NCI-H1105 treated with DMSO at 0.1 percent for 48 hours (cell line): ENCODE results near the gene RNF145.
A peak's percentile ranks its signal among the peaks of the same experiment; 100 is the strongest.
"Not testable (repeated sequence)": the region's sequence is repeated elsewhere in the genome, so short reads cannot be mapped to it uniquely, and the experiment has no call there.

Experiments used
- DNase-seq: peaks from one replicate; lab custom pipeline; 2025; lab: John Stamatoyannopoulos, UW

RNF145 gene

DNA sequence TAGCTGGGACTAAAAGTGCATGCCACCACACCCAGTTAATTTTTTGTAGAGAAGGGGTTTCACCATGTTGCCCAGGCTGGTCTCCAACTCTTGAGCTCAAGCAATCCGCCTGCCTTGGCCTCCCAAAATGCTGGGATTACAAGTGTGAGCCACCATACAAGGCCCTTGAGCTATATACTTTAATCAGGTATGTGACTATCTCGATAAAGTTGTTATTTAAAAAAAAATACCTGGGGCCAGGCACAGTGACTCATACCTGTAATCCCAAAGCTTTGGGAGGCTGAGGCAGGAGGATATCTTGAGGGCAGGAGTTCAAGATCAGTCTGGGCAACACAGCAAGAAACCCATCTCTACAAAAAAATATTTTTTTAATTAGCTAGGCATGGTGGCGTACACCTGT lies 19.2 kb downstream of the RNF145 start:
- no peak for DNase-seq

- DNase-seq, result peak; percentile 25
These were observed 20.0 kb downstream of the RNF145 start for GRCh38 chr5:159189310-159189709.

- no peak for DNase-seq
These were observed 21.6 kb downstream of the RNF145 start for GRCh38 chr5:159187719-159188118.

DNA sequence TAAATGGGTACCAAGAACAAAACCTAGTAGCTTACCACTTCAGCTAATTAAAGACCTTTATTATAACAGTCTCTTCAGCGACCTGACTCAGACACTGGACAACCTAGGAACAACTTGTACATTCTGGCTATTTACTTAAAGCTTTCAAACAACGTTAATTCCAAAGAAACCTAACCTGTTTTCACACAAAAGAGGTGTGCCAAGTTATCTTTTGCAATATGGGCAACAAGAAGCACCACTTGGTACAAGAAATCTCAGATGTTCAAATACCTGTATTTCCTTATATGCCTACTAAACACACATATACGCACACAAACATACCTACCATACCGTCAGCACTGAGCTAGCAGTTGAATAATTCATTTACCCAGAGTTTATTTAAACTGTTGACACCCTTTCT lies 23.0 kb downstream of the RNF145 start:
- DNase-seq, result no peak

DNA sequence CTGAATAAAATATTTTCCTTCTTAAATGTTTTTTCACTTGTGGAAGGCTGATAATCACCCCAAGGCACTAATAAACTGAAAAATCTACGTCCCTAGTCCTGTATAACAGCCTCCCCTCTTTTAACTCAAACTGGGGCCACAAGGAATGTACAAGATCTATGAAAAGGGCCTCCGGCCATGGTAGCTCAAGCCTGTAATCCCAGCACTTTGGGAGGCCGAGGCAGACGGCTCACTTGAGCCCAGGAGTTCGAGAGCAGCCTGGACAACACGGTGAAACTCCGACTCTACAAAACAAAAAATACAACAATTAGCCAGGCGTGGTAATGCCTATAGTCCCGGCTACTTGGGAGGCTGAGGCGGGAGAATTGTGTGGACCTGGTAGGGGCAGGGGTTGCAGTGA lies 23.6 kb downstream of the RNF145 start:
- no peak for DNase-seq

GRCh38 chr5:159184858-159185381 lies 24.4 kb downstream of the RNF145 start:
- no peak for DNase-seq

DNA sequence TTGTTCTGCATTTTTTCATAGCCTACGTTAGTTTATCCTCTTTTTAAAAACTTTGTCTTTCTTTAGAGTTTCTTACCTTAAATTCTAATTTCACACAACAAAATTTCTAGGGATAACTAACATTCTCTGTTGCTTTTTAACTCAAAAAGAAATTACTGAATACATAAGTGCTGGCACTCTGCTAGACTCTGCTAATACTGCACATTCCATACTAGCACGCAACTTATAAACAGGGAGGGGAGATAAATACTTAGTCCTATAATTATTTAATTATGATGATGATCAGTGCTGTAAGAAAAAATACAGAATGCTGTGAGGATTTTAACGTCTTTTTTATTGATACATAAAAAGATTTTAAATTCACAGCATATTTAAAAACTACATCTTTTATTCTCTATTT lies 25.1 kb downstream of the RNF145 start:
- DNase-seq, result no peak

- no peak for DNase-seq
These were observed 26.1 kb downstream of the RNF145 start for GRCh38 chr5:159183247-159183646.

GRCh38 chr5:159182691-159183090 lies 26.7 kb downstream of the RNF145 start:
- DNase-seq, result no peak

- DNase-seq, result no peak
These were observed 27.7 kb downstream of the RNF145 start for GRCh38 chr5:159181651-159182050.

DNA sequence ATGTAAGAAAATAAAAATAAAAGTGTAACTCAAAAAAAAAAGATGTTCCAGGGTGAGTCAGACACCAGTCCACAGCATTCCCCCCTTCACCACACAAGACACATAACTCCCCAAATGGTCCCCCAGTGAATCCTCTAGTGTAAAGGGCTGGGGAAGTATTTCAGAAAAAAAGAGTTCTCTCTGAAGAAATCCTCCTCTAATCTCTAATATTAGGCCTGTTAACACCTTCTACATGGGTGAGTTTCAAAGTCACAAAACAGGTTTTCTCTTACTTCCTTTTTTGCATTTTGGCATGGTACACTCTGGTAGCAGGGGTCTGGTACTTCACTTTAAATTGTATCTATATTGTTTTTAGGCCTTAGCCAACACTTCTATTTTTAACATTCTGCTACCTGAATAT lies 28.2 kb downstream of the RNF145 start:
- DNase-seq, result no peak

GRCh38 chr5:159179529-159180305 lies 29.6 kb downstream of the RNF145 start:
- DNase-seq, result no peak

GRCh38 chr5:159178978-159179377 lies 30.4 kb downstream of the RNF145 start:
- DNase-seq, result no peak

GRCh38 chr5:159175547-159175946 lies 33.8 kb downstream of the RNF145 start:
- no peak for DNase-seq

DNA sequence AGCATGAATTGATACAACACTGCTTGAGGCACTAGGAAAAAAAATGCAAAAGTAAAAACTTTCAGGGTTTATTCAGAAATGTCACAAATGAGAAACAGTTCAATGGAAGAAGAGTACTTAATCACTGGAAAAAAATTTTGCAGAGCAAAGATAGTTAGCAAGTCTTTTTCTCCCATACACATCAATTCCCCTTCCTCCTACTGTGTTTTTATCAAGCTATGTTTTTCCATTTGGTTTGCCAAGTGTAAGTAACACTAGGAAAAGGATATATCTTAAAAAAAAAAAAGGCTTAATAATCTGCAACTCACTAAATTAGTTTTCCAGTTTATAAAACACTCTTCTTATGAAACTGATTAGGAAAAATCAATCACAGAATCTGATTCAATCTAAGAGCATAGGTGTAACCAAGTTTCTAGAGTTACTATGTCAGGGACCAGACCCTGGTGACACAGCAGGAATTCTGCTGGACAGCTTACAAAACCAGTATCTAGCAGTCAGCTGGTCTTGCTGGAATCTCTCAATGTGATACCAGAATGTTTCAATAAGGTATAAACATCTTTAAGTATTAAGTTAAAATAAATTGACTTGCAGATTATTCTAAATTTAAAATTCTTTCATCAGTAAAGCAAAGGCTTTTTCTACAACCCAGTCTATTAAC lies 34.7 kb downstream of the RNF145 start:
- DNase-seq, result no peak

- no peak for DNase-seq
These were observed 38.1 kb downstream of the RNF145 start for GRCh38 chr5:159171274-159171673.

DNA sequence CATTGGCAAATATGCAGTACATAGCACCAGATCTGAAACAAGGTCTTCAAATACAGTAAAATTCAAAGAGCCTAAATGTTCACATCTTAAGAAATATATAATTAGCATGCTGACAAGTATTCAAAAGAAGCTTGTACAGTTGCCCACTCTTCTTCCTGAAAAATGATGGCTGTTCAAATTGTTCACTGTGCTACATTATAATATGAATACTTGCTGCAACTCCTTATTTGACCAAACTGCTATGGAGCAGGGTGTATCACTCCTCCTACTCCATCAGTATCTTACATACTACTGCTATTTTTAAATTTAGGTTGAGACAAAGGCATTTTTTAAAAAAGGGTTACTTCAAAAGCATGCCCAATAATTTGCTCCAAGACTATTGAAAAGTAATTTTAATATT lies 39.3 kb downstream of the RNF145 start:
- DNase-seq, result no peak

DNA sequence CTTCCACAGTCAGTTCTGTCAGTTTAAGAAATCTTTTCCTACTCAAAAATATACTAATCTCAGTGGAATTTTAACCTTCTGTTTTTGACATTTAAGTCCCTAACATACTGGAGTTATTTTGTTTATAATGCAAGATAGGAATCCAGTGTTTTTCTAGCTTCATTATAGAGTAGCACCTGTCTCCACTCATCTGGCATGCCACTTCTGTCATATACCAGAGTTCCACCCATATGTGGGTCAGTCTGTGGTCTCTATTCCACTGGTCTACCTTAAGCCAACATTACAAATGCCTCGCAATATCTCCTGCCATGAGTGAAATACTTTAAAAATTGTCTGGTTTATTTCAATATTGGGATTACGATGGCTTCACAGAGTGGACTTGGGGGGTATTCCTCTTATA lies 42.9 kb downstream of the RNF145 start:
- DNase-seq, result no peak

- DNase-seq, result no peak
These were observed 45.7 kb downstream of the RNF145 start for GRCh38 chr5:159163701-159164046.

- DNase-seq, result no peak
These were observed 46.2 kb downstream of the RNF145 start for GRCh38 chr5:159163027-159163700.

DNA sequence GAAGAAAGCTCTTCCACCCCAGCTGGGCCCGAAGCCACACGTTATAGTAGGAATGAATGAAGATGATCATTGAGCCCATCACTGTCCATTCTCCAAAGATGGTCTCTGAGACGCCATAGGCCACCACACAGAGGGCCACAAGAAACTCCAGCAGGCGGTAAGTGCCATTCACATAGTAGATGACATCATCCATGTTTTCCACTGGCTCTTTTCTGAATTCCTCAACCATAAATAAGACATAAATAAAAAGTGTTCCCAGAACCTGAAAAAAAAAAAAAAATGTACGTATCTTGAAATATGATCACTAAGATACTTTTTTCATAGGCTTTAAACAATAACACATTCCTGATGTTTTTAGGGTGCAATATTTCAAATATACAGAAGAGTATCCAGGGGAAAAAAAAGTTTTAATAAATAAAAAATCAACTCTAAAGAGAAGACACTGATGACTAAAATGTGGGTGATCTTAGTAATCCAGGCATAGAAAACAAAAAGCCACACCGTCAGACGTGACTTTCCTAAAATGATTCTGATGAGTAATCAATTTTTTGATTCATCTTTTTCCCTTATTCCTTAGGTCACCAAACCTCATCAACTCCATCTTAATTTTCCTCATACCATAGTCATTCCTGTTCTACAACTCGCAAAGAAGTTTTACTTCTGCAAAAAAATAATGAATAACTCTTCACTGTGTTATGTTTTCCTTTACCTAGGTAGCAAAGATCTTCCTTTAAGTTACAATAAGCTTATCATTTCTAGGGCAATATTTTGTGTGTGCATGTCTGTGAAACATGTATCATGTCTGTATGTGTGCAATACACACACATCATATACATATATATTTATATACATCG lies 47.8 kb downstream of the RNF145 start:
- no peak for DNase-seq

DNA sequence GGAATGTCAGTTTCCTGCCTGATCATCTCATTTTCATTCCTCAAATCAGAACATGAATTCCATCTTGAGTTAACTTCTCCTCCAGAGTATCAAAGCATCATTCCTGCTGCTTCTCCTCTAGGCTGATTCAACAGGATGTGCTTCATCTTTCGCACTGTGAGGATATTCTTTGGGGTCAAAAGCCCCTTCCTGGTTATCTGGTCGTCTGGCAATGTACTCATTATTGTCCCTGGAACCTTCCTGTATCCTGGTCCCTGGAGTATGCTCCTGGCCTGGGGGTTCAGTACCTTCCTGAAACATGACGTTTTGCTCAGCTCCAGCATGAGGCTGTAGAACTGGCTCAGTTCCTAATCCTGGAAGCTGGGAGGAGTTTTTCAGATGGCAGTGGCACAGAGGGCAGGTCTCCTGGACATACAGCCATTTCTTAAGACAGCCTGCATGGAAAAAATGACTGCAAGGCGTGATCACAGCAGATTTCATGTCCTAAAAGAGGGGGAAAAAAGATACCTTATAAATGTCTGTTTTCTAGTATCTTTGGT lies 50.7 kb downstream of the RNF145 start:
- not testable (repeated sequence) for DNase-seq
